NCI-H1694 (cell line): Measurements from ENCODE around the gene CR2.
"Not testable (repeated sequence)": the region's sequence is repeated elsewhere in the genome, so short reads cannot be mapped to it uniquely, and the experiment has no call there.

Experiments used
- DNase-seq: peaks from one replicate; lab custom pipeline; 2025; lab: John Stamatoyannopoulos, UW

Gene CR2

GRCh38 chr1:207453710-207454045, 450 bp upstream of the CR2 start:
- DNase-seq = no peak

GRCh38 chr1:207455183-207455754, 1.1 kb downstream of the CR2 start:
- DNase-seq = no peak

- DNase-seq = no peak
These were observed 4.3 kb downstream of the CR2 start for GRCh38 chr1:207458414-207458813.

GRCh38 chr1:207459008-207459407, 4.9 kb downstream of the CR2 start:
- DNase-seq = no peak

GRCh38 chr1:207461649-207462048, 7.5 kb downstream of the CR2 start:
- no peak for DNase-seq

- DNase-seq = no peak
These were observed 8.4 kb downstream of the CR2 start for GRCh38 chr1:207462535-207462934.

GRCh38 chr1:207463021-207463420, 8.9 kb downstream of the CR2 start:
- DNase-seq = no peak

GRCh38 chr1:207463571-207463970, 9.4 kb downstream of the CR2 start:
- DNase-seq = no peak

- DNase-seq = no peak
These were observed 16.8 kb downstream of the CR2 start for GRCh38 chr1:207470927-207471326.

- DNase-seq = no peak
These were observed 20.1 kb downstream of the CR2 start for GRCh38 chr1:207474210-207474609.

- no peak for DNase-seq
These were observed 32.1 kb downstream of the CR2 start for GRCh38 chr1:207486198-207486597.

- no peak for DNase-seq
These were observed 33.5 kb downstream of the CR2 start for GRCh38 chr1:207487636-207488035.

GRCh38 chr1:207493212-207493611, 39.1 kb downstream of the CR2 start:
- no peak for DNase-seq

GRCh38 chr1:207494171-207494570, 40.0 kb downstream of the CR2 start:
- no peak for DNase-seq

GRCh38 chr1:207495281-207495680, 41.2 kb downstream of the CR2 start:
- DNase-seq = not testable (repeated sequence)

- DNase-seq = no peak
These were observed 42.0 kb downstream of the CR2 start, which contains the start of gene CR1 for GRCh38 chr1:207495801-207496792. TSS of gene CR1 (plus strand) at chr1:207496157. CDS start at chr1:207496268, 111 bp downstream.

GRCh38 chr1:207497941-207498340, 43.8 kb downstream of the CR2 start:
- DNase-seq = no peak

- peak; percentile 78 for DNase-seq
These were observed 45.4 kb downstream of the CR2 start for GRCh38 chr1:207499573-207499972.

- no peak for DNase-seq
These were observed 46.2 kb downstream of the CR2 start for GRCh38 chr1:207500306-207500705.

GRCh38 chr1:207501071-207501470, 46.9 kb downstream of the CR2 start:
- DNase-seq = no peak

- no peak for DNase-seq
These were observed 48.6 kb downstream of the CR2 start for GRCh38 chr1:207502726-207503125.

GRCh38 chr1:207503950-207504349, 49.8 kb downstream of the CR2 start:
- DNase-seq = no peak

- no peak for DNase-seq
These were observed 50.3 kb downstream of the CR2 start for GRCh38 chr1:207504438-207504837.
